GM20000 (cell line): Measurements from ENCODE around the gene PARD3.

ENCODE experiments used
- DNase-seq: peaks from one replicate; pipeline ENCODE4 v3.0.0; 2012; ENCODE audit warnings: low spot score
- TF ChIP-seq, protein P1 (sequence below): IDR thresholded peaks from 2 replicates; pipeline ENCODE4 v1.5.1; 2012; ENCODE audit warnings: mild to moderate bottlenecking, control low read depth; ENCODE audit errors: extremely low read depth, missing control alignments

PARD3 gene

DNA sequence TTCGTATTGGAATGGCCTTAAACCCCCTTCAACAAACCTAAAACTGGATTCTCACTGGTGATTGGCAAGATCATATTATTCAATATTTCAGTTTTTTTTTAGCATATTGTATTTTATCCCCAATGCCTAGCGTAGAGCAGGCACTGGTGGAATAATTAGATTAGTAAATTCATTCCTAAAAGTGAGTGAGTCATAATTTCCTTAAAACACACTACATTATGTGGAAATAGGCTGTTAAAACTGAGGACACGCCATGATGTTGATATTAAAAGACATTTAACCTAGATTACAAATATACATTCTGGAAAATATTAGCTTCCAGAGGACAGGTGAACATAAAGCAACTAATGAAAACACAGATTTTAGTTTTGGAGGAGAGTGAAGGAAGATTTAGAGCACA is 463.9 kb downstream of the PARD3 start:
- TF ChIP-seq, protein P1, sequence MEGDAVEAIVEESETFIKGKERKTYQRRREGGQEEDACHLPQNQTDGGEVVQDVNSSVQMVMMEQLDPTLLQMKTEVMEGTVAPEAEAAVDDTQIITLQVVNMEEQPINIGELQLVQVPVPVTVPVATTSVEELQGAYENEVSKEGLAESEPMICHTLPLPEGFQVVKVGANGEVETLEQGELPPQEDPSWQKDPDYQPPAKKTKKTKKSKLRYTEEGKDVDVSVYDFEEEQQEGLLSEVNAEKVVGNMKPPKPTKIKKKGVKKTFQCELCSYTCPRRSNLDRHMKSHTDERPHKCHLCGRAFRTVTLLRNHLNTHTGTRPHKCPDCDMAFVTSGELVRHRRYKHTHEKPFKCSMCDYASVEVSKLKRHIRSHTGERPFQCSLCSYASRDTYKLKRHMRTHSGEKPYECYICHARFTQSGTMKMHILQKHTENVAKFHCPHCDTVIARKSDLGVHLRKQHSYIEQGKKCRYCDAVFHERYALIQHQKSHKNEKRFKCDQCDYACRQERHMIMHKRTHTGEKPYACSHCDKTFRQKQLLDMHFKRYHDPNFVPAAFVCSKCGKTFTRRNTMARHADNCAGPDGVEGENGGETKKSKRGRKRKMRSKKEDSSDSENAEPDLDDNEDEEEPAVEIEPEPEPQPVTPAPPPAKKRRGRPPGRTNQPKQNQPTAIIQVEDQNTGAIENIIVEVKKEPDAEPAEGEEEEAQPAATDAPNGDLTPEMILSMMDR: no peak

DNA sequence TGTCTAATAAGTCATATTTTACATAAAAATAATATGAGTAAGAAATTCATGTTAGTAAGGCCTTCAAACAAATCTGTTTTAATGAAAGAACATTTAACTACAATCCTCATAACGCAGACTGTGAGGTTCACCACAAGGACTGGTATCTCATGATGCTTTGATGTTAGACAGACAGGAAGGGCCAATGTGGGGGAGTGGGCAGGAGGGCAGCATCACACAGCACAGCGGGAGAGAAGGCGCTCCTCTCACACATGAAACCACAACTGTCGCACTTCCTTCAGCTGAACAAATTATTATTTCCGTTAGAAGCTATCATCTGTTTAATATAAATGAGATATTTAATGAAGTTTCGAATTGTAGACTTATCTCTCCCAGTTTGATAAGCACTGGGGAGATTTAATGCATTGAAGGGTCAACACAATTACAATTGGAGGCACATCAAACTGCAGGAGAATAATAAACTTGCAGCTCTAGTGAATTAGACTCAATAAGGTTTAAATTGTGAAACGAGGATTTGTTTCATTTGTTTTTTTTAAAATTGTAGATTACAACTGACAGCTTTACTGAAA is 466.1 kb downstream of the PARD3 start:
- no peak for DNase-seq
- TF ChIP-seq, protein P1: no peak

More for the DNA sequence above, 463.9 kb downstream of the PARD3 start:
- DNase-seq: no peak

DNA sequence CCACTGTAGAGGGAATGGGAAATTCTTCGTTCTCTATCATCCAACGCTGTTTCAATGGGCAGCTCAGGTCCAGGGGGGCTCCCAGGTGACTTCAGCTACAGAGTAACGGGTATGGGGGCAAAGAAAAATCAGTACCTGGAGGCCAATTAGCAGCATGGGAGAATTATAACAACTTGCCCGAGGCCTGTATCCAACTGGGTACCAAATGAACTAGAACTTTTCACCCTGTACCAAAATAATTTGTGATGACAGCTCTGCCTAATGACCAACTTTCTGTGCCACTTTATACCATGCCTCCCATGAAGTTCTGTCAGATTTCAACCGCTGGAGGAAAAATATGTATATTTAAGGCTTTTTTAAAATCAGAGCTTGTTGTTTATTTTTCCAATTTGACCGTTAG is 467.1 kb downstream of the PARD3 start:
- no peak for DNase-seq
- TF ChIP-seq, protein P1: no peak

DNA sequence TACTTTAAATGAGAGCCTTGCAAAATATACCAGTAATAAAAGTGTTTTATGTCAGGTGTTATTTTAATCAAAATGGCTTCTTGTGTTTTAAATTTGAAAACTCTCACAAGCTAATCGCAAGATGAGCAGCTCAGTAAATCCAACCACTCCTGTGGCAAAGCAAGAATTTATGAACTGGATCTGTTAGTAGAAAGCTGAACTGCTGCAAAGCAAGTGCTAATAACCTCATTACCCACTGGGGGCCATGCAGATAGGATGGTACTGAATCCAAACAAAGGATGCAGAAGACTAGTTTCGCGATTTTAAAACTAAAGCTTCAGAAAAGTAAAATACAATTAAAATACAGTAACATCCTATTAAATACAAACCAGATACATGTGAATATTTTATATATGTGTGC is 468.0 kb downstream of the PARD3 start:
- DNase-seq: no peak

DNA sequence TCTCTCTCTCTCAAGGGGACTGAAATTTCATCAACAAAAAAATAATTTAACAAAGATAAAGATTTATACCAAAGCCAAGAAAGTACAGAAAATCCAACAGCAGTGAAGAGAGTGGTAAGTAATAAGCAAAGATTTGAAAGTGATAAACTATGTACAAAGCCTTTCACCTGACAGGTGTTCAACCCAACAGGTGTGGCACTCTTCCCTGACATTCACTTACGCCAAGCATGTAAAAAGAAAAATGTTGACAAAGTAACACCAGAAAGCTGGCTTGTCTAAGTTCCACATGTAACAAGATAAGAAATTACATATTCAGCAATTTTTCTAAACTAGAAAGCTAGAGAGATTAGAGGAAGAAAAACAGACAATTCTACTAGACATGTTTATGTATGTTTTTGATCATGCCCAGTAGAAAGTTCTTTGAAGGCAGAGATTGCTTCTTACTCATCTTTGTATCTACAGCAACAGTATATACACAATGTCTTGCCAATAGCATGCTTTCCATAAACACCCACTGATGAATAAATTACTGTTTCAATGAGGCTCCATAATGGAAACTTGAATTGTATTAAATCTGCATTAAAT is 468.5 kb downstream of the PARD3 start:
- TF ChIP-seq, protein P1: no peak
- DNase-seq: no peak

More for the DNA sequence above, 468.0 kb downstream of the PARD3 start:
- TF ChIP-seq, protein P1: no peak

DNA sequence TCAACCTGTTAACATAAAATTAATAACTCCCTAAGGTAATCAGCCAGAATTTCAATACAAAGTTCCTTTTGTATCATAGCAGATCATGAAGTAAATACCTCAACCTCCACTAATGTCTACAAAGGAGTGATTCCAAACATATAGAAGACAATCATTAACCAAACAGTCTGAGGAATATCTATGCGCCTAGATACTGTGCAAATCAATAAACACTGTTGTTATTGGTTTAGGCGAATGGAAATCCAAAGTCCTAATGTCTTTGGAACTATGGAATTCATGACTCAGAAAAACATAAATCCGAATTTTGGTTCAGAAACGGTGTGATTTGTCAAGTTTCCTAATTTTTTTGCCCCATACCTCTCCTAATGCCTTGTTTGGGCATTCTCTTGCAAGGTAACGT is 469.7 kb downstream of the PARD3 start:
- TF ChIP-seq, protein P1: no peak
- DNase-seq: no peak

DNA sequence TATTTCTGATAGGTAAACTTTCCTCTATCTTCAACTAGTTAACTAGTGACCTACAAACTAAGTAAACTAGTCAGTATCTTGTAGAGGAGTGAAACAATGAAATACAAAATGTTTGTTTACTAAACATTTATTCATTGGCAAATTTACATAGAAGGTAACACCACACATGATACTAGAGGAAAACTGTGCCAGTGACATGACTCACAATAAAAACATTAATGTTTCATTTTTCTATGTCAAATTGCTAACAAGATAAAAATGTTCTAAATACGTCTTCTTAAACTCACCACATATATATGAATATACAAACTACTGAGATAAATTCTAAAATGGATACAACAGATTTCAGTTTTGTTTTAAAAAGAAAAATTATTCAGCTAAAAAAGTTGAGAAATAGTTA is 471.3 kb downstream of the PARD3 start:
- TF ChIP-seq, protein P1: no peak
- no peak for DNase-seq
